Calu3 (cell line): ENCODE measurements around the gene BRD7. TPM values are rescaled to one million over a fixed set of nuclear protein-coding genes. Genes with fewer than 3 reads are reported as not detected.

Experiments used
- BruUV-seq: library from RNA; stranded (reverse); fragments of 400-500 nt; replicated peaks from 2 replicates; lab custom pipeline; 2021; lab: Mats Ljungman, UMichigan
- CTCF ChIA-PET: fragments of 300-600 bp; sonication (Branson Sonifier 250); formaldehyde crosslinking; loops from one replicate; lab custom pipeline; 2022; ENCODE audit warnings: antibody characterized with exemption; lab: Charles Lee
- DNase-seq: peaks from one replicate; pipeline ENCODE4 v3.0.0; 2022
- H3K27ac Mint-ChIP-seq: one replicate; pipeline ENCODE4 v1.8.0; 2022; ENCODE audit warnings: mixed read lengths; ENCODE audit not compliant: unreplicated experiment
- H3K27me3 Mint-ChIP-seq: one replicate; pipeline ENCODE4 v1.8.0; 2022; ENCODE audit warnings: mixed read lengths; ENCODE audit not compliant: unreplicated experiment
- H3K36me3 Mint-ChIP-seq: one replicate; pipeline ENCODE4 v1.8.0; 2022; ENCODE audit warnings: mild to moderate bottlenecking, moderate library complexity, mixed read lengths; ENCODE audit not compliant: insufficient read depth, unreplicated experiment
- H3K4me1 Mint-ChIP-seq: one replicate; pipeline ENCODE4 v1.8.0; 2022; ENCODE audit warnings: mild to moderate bottlenecking, low read depth, mixed read lengths; ENCODE audit not compliant: unreplicated experiment
- H3K4me3 Mint-ChIP-seq: one replicate; pipeline ENCODE4 v1.8.0; 2022; ENCODE audit warnings: mild to moderate bottlenecking, low read depth, moderate library complexity, mixed read lengths; ENCODE audit not compliant: unreplicated experiment
- H3K9me3 Mint-ChIP-seq: one replicate; pipeline ENCODE4 v1.8.0; 2022; ENCODE audit warnings: low read depth, mixed read lengths; ENCODE audit not compliant: unreplicated experiment
- intact Hi-C: fragments of 100-400 bp; cut with micrococcal nuclease; formaldehyde crosslinking; loops from one replicate; pipeline ENCODE4 v1.10.0; 2022; ENCODE audit not compliant: unreplicated experiment
- total RNA-seq: library from RNA; stranded (reverse); gene quantifications from 2 replicates; pipeline ENCODE4 v1.2.3, GENCODE V29; 2022
- TF ChIP-seq, protein P1 (sequence below): fragments of 200-600 bp; IDR thresholded peaks from one replicate; pipeline ENCODE4 v1.8.0; 2022; ENCODE audit warnings: antibody characterized with exemption; ENCODE audit not compliant: unreplicated experiment

Gene BRD7
- total RNA-seq, 1 experiment from 2014 or later = 98.7 TPM

DNA sequence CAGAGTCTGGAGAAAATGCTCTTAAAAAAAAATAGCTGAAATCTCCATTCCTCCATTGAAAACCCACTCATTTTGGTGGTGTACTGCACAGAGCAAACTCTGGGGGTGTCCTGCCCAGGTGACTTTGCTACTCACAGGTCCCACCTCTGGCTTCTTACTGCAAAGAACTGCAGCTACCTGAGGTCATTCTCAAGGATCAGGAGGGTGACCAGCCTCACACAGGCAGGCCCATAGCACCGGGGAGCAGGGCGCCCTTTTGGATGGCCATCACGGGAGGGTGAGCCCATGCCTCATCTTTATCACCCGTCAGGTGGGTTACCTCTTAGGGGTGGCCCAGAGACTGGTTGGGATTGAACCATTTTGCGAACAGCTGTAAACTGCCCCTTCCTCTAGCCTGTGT is 32.6 kb upstream of the BRD7 start:
- Mint-ChIP-seq H3K4me1 (peaks cover 11% of the 10 kb centered on the region), H3K4me3 (no peak overlapping the region), H3K36me3 (no peaks in the 10 kb centered on the region), H3K27me3 (peaks cover 33% of the 10 kb centered on the region), H3K27ac (no peak overlapping the region), H3K9me3 (no peaks in the 10 kb centered on the region)
- TF ChIP-seq, protein P1, sequence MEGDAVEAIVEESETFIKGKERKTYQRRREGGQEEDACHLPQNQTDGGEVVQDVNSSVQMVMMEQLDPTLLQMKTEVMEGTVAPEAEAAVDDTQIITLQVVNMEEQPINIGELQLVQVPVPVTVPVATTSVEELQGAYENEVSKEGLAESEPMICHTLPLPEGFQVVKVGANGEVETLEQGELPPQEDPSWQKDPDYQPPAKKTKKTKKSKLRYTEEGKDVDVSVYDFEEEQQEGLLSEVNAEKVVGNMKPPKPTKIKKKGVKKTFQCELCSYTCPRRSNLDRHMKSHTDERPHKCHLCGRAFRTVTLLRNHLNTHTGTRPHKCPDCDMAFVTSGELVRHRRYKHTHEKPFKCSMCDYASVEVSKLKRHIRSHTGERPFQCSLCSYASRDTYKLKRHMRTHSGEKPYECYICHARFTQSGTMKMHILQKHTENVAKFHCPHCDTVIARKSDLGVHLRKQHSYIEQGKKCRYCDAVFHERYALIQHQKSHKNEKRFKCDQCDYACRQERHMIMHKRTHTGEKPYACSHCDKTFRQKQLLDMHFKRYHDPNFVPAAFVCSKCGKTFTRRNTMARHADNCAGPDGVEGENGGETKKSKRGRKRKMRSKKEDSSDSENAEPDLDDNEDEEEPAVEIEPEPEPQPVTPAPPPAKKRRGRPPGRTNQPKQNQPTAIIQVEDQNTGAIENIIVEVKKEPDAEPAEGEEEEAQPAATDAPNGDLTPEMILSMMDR = no peak
- BruUV-seq = no TSS peak
- CTCF ChIA-PET = no interaction called here
- no peak for DNase-seq
- intact Hi-C loops = no loop called here

DNA sequence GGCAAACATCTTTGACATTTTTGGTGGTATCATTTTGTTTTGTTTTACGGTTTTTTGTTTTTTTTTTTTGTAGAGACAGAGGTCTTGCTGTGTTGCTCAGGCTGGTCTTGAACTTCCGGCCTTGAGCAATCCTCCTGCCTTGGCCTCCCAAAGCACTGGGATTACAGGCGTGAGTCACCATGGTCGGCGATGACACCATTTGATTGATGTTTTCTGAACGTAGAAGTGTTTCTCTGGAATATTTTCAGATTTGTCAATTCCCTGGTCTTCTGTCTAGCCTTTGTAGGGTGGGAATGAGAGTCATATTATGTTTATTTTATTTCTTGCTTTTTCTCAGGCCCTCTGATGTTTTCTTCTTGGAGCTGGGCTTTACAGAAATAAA is 32.2 kb upstream of the BRD7 start:
- TF ChIP-seq, protein P1 = no peak
- intact Hi-C loops = no loop called here
- DNase-seq = no peak
- no peak overlapping the region for H3K27ac Mint-ChIP-seq
- peaks cover 15% of the 10 kb centered on the region for H3K4me1 Mint-ChIP-seq
- CTCF ChIA-PET = no interaction called here
- no peaks in the 10 kb centered on the region for H3K36me3 Mint-ChIP-seq
- no TSS peak for BruUV-seq
- no peaks in the 10 kb centered on the region for H3K9me3 Mint-ChIP-seq
- no peak overlapping the region for H3K4me3 Mint-ChIP-seq
- H3K27me3 Mint-ChIP-seq = peaks cover 33% of the 10 kb centered on the region

DNA sequence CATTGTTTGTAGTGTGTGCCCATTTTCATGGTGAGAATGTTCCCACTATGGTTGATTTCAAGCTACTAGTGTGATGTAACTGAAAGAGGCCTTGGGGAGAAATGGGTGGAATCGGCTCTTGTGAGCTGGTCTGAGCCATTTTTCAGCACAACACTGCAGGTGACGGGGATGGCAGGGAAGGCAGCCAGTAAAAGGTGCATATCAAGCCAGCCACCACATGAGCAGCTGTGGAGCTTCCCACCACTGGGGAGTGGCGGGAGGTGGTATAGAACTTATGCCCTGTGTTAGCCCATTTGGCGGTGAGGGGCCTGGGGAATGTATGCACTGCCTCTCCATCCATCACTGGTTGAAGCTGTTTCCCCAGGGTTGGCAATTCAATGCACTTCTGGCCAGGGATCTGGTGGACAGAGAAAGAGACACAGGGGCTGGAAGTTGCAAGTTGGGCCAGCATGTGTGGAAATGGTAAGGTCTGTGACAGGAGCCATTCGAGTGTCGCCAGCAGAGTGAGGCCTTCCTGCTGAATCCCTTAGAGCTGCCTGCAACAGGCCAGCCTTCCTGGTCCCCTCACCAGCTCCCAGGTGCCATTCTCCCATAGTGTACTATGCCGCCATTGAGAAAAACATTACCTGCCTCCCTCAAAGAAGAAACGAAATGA is 31.7 kb upstream of the BRD7 start:
- Mint-ChIP-seq H3K27me3 (peaks cover 33% of the 10 kb centered on the region), H3K4me1 (peaks cover 19% of the 10 kb centered on the region), H3K9me3 (no peaks in the 10 kb centered on the region), H3K27ac (no peak overlapping the region), H3K36me3 (no peaks in the 10 kb centered on the region), H3K4me3 (no peak overlapping the region)
- BruUV-seq = no TSS peak
- CTCF ChIA-PET = no interaction called here
- DNase-seq = no peak
- TF ChIP-seq, protein P1 = no peak
- intact Hi-C loops = no loop called here

DNA sequence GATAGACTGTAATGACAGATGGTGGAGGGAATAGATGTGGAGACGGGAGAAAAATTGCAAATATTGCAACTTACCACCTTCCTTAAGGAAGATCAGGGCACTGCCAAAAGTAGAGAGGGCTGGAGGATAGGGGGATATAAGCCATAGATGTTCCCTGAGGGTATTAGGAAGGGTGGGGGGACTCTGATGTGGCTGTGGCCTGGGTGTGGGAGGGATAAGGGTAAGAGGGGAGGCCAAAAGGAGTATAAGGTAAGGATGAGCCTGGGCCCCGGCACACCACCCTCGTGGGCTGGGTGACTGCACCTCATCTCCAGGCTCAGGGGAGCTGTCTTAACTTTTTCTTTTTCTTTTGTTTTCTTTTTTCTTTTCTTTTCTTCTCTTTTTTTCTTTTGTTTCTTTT is 30.6 kb upstream of the BRD7 start:
- peaks cover 19% of the 10 kb centered on the region for H3K4me1 Mint-ChIP-seq
- H3K9me3 Mint-ChIP-seq = no peaks in the 10 kb centered on the region
- peaks cover 33% of the 10 kb centered on the region for H3K27me3 Mint-ChIP-seq

More for the DNA sequence above, 30.6 kb upstream of the BRD7 start:
- H3K27ac Mint-ChIP-seq = no peak overlapping the region
- no TSS peak for BruUV-seq
- TF ChIP-seq, protein P1 = no peak
- no peaks in the 10 kb centered on the region for H3K36me3 Mint-ChIP-seq
- DNase-seq = no peak
- no peak overlapping the region for H3K4me3 Mint-ChIP-seq
- CTCF ChIA-PET = no interaction called here
- intact Hi-C loops = no loop called here
